K562 (cell line): ENCODE measurements around the gene DPYSL4.

Source experiments
- CCNT2 ChIP-seq: IDR thresholded peaks from 2 replicates; pipeline ENCODE4 v1.6.1; 2011; ENCODE audit warnings: borderline replicate concordance, low read depth, mild to moderate bottlenecking, moderate library complexity, mixed read lengths, low read length; ENCODE audit not compliant: insufficient read length; ENCODE audit errors: extremely low read depth
- CTCF ChIP-seq, 3 experiments: IDR thresholded peaks in 2 of 3; conservative IDR thresholded peaks in 1 of 3; 2 replicates each; pipeline ENCODE4 v1.5.1; 2011 to 2012; ENCODE audit warnings: low read length in 3 of 3, mild to moderate bottlenecking in 3 of 3, control low read depth in 2 of 3, improper control_type of control experiment in 1 of 3, inconsistent platforms in 1 of 3, low read depth in 1 of 3, mixed read lengths in 1 of 3, moderate library complexity in 1 of 3; ENCODE audit not compliant: insufficient read depth in 2 of 3
- EZH2 ChIP-seq: IDR thresholded peaks from 2 replicates; pipeline ENCODE4 v1.6.1; 2012; ENCODE audit warnings: low read depth, mild to moderate bottlenecking, inconsistent platforms, low read length, borderline replicate concordance
- GABPA ChIP-seq: fragments of 200-800 bp; sonication (Bioruptor generic); conservative IDR thresholded peaks from 2 replicates; pipeline ENCODE4 v1.6.1; 2016; ENCODE audit warnings: low read depth, missing genetic modification characterization, missing compliant biosample characterization
- NBN ChIP-seq: fragments of 450-650 bp; IDR thresholded peaks from 2 replicates; pipeline ENCODE4 v1.6.1; 2016; ENCODE audit warnings: low read depth, mild to moderate bottlenecking
- POLR2A ChIP-seq: fragments of 450-650 bp; conservative IDR thresholded peaks from 2 replicates; pipeline ENCODE4 v1.6.1; 2016
- TCF7L2 ChIP-seq: fragments of 150-350 bp; IDR thresholded peaks from 2 replicates; pipeline ENCODE4 v1.6.1; 2016; ENCODE audit warnings: low read depth, mild to moderate bottlenecking, low read length, moderate library complexity
- ZNF140 ChIP-seq: fragments of 250-450 bp; sonication (Bioruptor Pico); IDR thresholded peaks from 2 replicates; pipeline ENCODE4 v1.8.0; 2021; ENCODE audit warnings: moderate library complexity, mild to moderate bottlenecking, inconsistent platforms

- no peak for TF ChIP-seq CTCF (IDR thresholded peaks at IDR 0.05 in 2 of 3, conservative IDR thresholded peaks at IDR 0.05 in 1 of 3; ENCODE audit: insufficient read depth in 2 of 3, low read depth in 1 of 3, low read length in 3 of 3)
- TF ChIP-seq NBN = no peak
- TF ChIP-seq GABPA = no peak
- TF ChIP-seq CCNT2 = no peak
- TF ChIP-seq TCF7L2 = no peak
- TF ChIP-seq ZNF140 = no peak
- no peak for TF ChIP-seq POLR2A
- no peak for TF ChIP-seq EZH2
These were observed 48.1 kb downstream of the DPYSL4 start for GRCh38 chr10:132234860-132235259.
